Fibroblast of pulmonary artery (primary cell): Measurements from ENCODE around the gene PSEN1.

Experiments used
- DNase-seq: peaks from one replicate; pipeline ENCODE4 v3.0.0-alpha.2; 2010; ENCODE audit warnings: low read depth
- H3K4me3 ChIP-seq: replicated peaks from 2 replicates; pipeline ENCODE4 v1.5.1; 2011; ENCODE audit warnings: low read depth, mild to moderate bottlenecking, control low read depth, low read length, moderate library complexity
- CTCF ChIP-seq: IDR thresholded peaks from 2 replicates; pipeline ENCODE4 v1.5.1; 2011; ENCODE audit warnings: mild to moderate bottlenecking, control low read depth, low read length, inconsistent platforms; ENCODE audit errors: missing control alignments

The PSEN1 gene

GRCh38 chr14:73136387-73137225 lies at the start of gene PSEN1:
PSEN1 (plus strand) TSS chr14:73136507; CDS start chr14:73148020, 11,513 bp downstream.
- H3K4me3 ChIP-seq = peak within 1 kb of the TSS; percentile 86
- TF ChIP-seq CTCF = no peak
- peak; percentile 92 for DNase-seq

GRCh38 chr14:73091044-73091443 lies 45.3 kb upstream of the PSEN1 start:
- TF ChIP-seq CTCF = no peak
- DNase-seq = no peak

GRCh38 chr14:73097421-73097820 lies 38.9 kb upstream of the PSEN1 start:
- TF ChIP-seq CTCF = no peak
- no peak overlapping the region for H3K4me3 ChIP-seq
- DNase-seq = no peak

More at GRCh38 chr14:73091044-73091443, 45.3 kb upstream of the PSEN1 start:
- H3K4me3 ChIP-seq = no peak overlapping the region

- no peak for TF ChIP-seq CTCF
- H3K4me3 ChIP-seq = no peak overlapping the region
- DNase-seq = no peak
These were observed 36.0 kb upstream of the PSEN1 start for GRCh38 chr14:73100334-73100733.

GRCh38 chr14:73102806-73103497 lies 33.4 kb upstream of the PSEN1 start:
- no peak for TF ChIP-seq CTCF
- no peak overlapping the region for H3K4me3 ChIP-seq
- DNase-seq = no peak

GRCh38 chr14:73105050-73105449 lies 31.3 kb upstream of the PSEN1 start:
- no peak for TF ChIP-seq CTCF
- H3K4me3 ChIP-seq = no peak overlapping the region
- DNase-seq = no peak
